CD4-positive, alpha-beta memory T cell (primary cell): ENCODE results near the gene BCR. TPM values are rescaled to one million over a fixed set of nuclear protein-coding genes. Genes with fewer than 3 reads are reported as not detected.

Source experiments
- CTCF ChIA-PET: fragments of 350-600 bp; sonication (Branson Sonifier 250); formaldehyde crosslinking; loops from one replicate; lab custom pipeline; 2021; ENCODE audit warnings: inconsistent platforms; ENCODE audit not compliant: partially characterized antibody; lab: Charles Lee
- POLR2A ChIA-PET: fragments of 350-600 bp; sonication (Branson Sonifier 250); formaldehyde crosslinking; loops from one replicate; lab custom pipeline; 2021; ENCODE audit not compliant: partially characterized antibody; lab: Charles Lee
- DNase-seq, 5 donors: peaks; one replicate each; pipeline versions ENCODE4 v3.0.0 to v3.0.0-alpha.2; 2020 to 2022; ENCODE audit warnings: mixed read lengths in 1 of 5
- H3K27ac ChIP-seq: one replicate; pipeline ENCODE4 v1.7.0; 2013; ENCODE audit warnings: low read depth, low read length
- H3K27me3 ChIP-seq: 2 replicates; pipeline ENCODE4 v1.7.0; 2013; ENCODE audit warnings: mild to moderate bottlenecking, low read length, moderate library complexity; ENCODE audit not compliant: insufficient read depth
- H3K36me3 ChIP-seq: 2 replicates; pipeline ENCODE4 v1.7.0; 2013; ENCODE audit warnings: mild to moderate bottlenecking, low read length, moderate library complexity; ENCODE audit not compliant: insufficient read depth
- H3K4me1 ChIP-seq: 2 replicates; pipeline ENCODE4 v1.7.0; 2013; ENCODE audit warnings: mild to moderate bottlenecking, low read length, moderate library complexity; ENCODE audit not compliant: insufficient read depth
- H3K4me3 ChIP-seq, 2 donors: one replicate each; pipeline ENCODE4 v1.7.0; 2013; ENCODE audit warnings: low read length in 2 of 2, mild to moderate bottlenecking in 1 of 2
- H3K9me3 ChIP-seq, 2 donors: one replicate each; pipeline ENCODE4 v1.7.0; 2013; ENCODE audit warnings: low read length in 2 of 2, control low read depth in 1 of 2; ENCODE audit not compliant: control insufficient read depth in 1 of 2
- H3K27ac Mint-ChIP-seq, 7 donors: one replicate each; pipeline ENCODE4 v1.8.0; 2020 to 2021; ENCODE audit warnings: mixed read lengths in 7 of 7, mild to moderate bottlenecking in 6 of 7, inconsistent platforms in 3 of 7, moderate library complexity in 3 of 7
- H3K27me3 Mint-ChIP-seq, 2 donors: one replicate each; pipeline ENCODE4 v1.8.0; 2020 to 2021; ENCODE audit warnings: mixed read lengths in 2 of 2
- H3K36me3 Mint-ChIP-seq, 2 donors: one replicate each; pipeline ENCODE4 v1.8.0; 2020 to 2021; ENCODE audit warnings: mixed read lengths in 2 of 2, inconsistent platforms in 1 of 2, mild to moderate bottlenecking in 1 of 2
- H3K4me1 Mint-ChIP-seq, 4 donors: one replicate each; pipeline ENCODE4 v1.8.0; 2020 to 2021; ENCODE audit warnings: mixed read lengths in 4 of 4, mild to moderate bottlenecking in 1 of 4
- H3K4me3 Mint-ChIP-seq, 8 donors: one replicate each; pipeline ENCODE4 v1.8.0; 2020 to 2021; ENCODE audit warnings: mixed read lengths in 8 of 8, mild to moderate bottlenecking in 7 of 8, moderate library complexity in 6 of 8, inconsistent platforms in 3 of 8
- H3K9me3 Mint-ChIP-seq, 8 donors: one replicate each; pipeline ENCODE4 v1.8.0; 2020 to 2021; ENCODE audit warnings: mixed read lengths in 8 of 8, mild to moderate bottlenecking in 5 of 8, inconsistent platforms in 3 of 8, moderate library complexity in 1 of 8
- intact Hi-C: fragments of 100-400 bp; cut with micrococcal nuclease; formaldehyde crosslinking; loops from one replicate; pipeline ENCODE4 v1.15.1; 2023
- polyA plus RNA-seq, 2 donors: library from polyadenylated mRNA; unstranded; fragments of 300-500 nt; fragmentation: Illumina TruSeq; gene quantifications; one replicate each; pipeline ENCODE4 v1.2.3, GENCODE V29; 2021
- total RNA-seq, 2 experiments: library from RNA; stranded (reverse); gene quantifications; one replicate each; pipeline ENCODE4 v1.2.3, GENCODE V29; 2021

Gene BCR
- total and polyA plus RNA-seq, 4 experiments from 2014 or later = 3.3 to 75.6 (median 51.2) TPM

- Histone ChIP-seq H3K36me3 (no peaks in the 10 kb centered on the region), H3K9me3 (no peaks in the 10 kb centered on the region), H3K4me3 (no peak overlapping the region), H3K27me3 (no peaks in the 10 kb centered on the region), H3K27ac (no peak overlapping the region), H3K4me1 (peaks cover 48% of the 10 kb centered on the region)
- Mint-ChIP-seq H3K4me1 (peaks cover 23 to 40% (median 34%) of the 10 kb centered on the region in 4 donors), H3K9me3 (peaks cover 0 to 5% (median 0%) of the 10 kb centered on the region in 8 donors), H3K4me3 (peak overlapping the region in 2 of 8 donors; percentile 13 to 67), H3K36me3 (peaks cover 0 to 2% of the 10 kb centered on the region in 2 donors), H3K27me3 (no peaks in the 10 kb centered on the region), H3K27ac (peak overlapping the region in 4 of 7 donors; percentile 62 to 85 (median 78))
- peak in 1 of 5 donors; percentile 25 for DNase-seq
- POLR2A ChIA-PET = interaction anchor here (1.0 kb wide), 1 partner anchor 106 kb away, joined by 3 read pairs; no protein-coding TSS in a partner anchor
- intact Hi-C loops = loop anchor here (10.0 kb wide), 1 partner anchor 359 kb away; no protein-coding TSS in a partner anchor
- CTCF ChIA-PET = interaction anchor here (0.8 to 17.4 kb wide), 11 partner anchors 12 to 422 kb away, joined by 3 to 423 read pairs (median 4); no protein-coding TSS in a partner anchor
These were observed 4.3 kb upstream of the BCR start for GRCh38 chr22:23175817-23176644.

GRCh38 chr22:23176645-23177027, 3.7 kb upstream of the BCR start:
- intact Hi-C loops = loop anchor here (10.0 kb wide), 1 partner anchor 358 kb away; no protein-coding TSS in a partner anchor
- POLR2A ChIA-PET = no interaction called here
- peaks cover 49% of the 10 kb centered on the region for H3K4me1 ChIP-seq
- Mint-ChIP-seq H3K27me3 (no peaks in the 10 kb centered on the region), H3K4me3 (peak overlapping the region in 2 of 8 donors; percentile 21 to 67), H3K27ac (peak overlapping the region in 5 of 7 donors; percentile 50 to 82 (median 63)), H3K36me3 (peaks cover 0 to 2% of the 10 kb centered on the region in 2 donors), H3K4me1 (peaks cover 23 to 40% (median 34%) of the 10 kb centered on the region in 4 donors), H3K9me3 (peaks cover 0 to 5% (median 0%) of the 10 kb centered on the region in 8 donors)
- H3K27ac ChIP-seq = no peak overlapping the region
- DNase-seq = no peak
- no peak overlapping the region for H3K4me3 ChIP-seq
- H3K9me3 ChIP-seq = no peaks in the 10 kb centered on the region
- H3K27me3 ChIP-seq = no peaks in the 10 kb centered on the region
- no peaks in the 10 kb centered on the region for H3K36me3 ChIP-seq
- CTCF ChIA-PET = interaction anchor here (0.8 to 17.4 kb wide), 11 partner anchors 9 to 423 kb away, joined by 3 to 423 read pairs (median 4); no protein-coding TSS in a partner anchor

GRCh38 chr22:23177197-23177596, 3.1 kb upstream of the BCR start:
- Histone ChIP-seq H3K4me1 (peaks cover 55% of the 10 kb centered on the region), H3K9me3 (no peaks in the 10 kb centered on the region), H3K27me3 (no peaks in the 10 kb centered on the region), H3K27ac (no peak overlapping the region), H3K4me3 (no peak overlapping the region), H3K36me3 (no peaks in the 10 kb centered on the region)
- no peak for DNase-seq
- H3K36me3 Mint-ChIP-seq = peaks cover 0 to 6% of the 10 kb centered on the region in 2 donors
- peak overlapping the region in 6 of 7 donors; percentile 11 to 83 (median 57) for H3K27ac Mint-ChIP-seq
- H3K9me3 Mint-ChIP-seq = peaks cover 0 to 5% (median 0%) of the 10 kb centered on the region in 8 donors
- POLR2A ChIA-PET = no interaction called here
- no peaks in the 10 kb centered on the region for H3K27me3 Mint-ChIP-seq
- peaks cover 25 to 45% (median 38%) of the 10 kb centered on the region in 4 donors for H3K4me1 Mint-ChIP-seq
- CTCF ChIA-PET = interaction anchor here (0.9 to 17.4 kb wide), 14 partner anchors 9 to 423 kb away, joined by 3 to 423 read pairs (median 5); no protein-coding TSS in a partner anchor
- intact Hi-C loops = loop anchor here (10.0 kb wide), 1 partner anchor 358 kb away; no protein-coding TSS in a partner anchor
- peak overlapping the region in 2 of 8 donors; percentile 11 to 42 for H3K4me3 Mint-ChIP-seq

GRCh38 chr22:23178512-23179254, 1.6 kb upstream of the BCR start:
- CTCF ChIA-PET = interaction anchor here (0.6 to 17.4 kb wide), 17 partner anchors 16 to 221 kb away, joined by 3 to 423 read pairs (median 4); partner anchors contain the start of gene RAB36

GRCh38 chr22:23179381-23180299, 669 bp upstream of the BCR start:
- Mint-ChIP-seq H3K9me3 (peaks cover 0 to 5% (median 0%) of the 10 kb centered on the region in 8 donors), H3K4me1 (peaks cover 42 to 70% (median 55%) of the 10 kb centered on the region in 4 donors), H3K27ac (peak overlapping the region; percentile 85 to 98 (median 90)), H3K4me3 (peak overlapping the region; percentile 79 to 86 (median 82)), H3K36me3 (peaks cover 0 to 14% of the 10 kb centered on the region in 2 donors), H3K27me3 (no peaks in the 10 kb centered on the region)
- DNase-seq = peak in 2 of 5 donors; percentile 8 to 19
- Histone ChIP-seq H3K36me3 (no peaks in the 10 kb centered on the region), H3K27ac (peak overlapping the region; percentile 42), H3K4me3 (peak overlapping the region in 1 of 2 donors; percentile 31), H3K9me3 (no peaks in the 10 kb centered on the region), H3K4me1 (peaks cover 79% of the 10 kb centered on the region), H3K27me3 (no peaks in the 10 kb centered on the region)
- ChIA-PET CTCF (interaction anchor here (1.6 to 17.4 kb wide), 4 partner anchors 26 to 105 kb away, joined by 3 to 423 read pairs (median 6); partner anchors contain the start of gene RAB36), POLR2A (interaction anchor here (1.4 to 3.9 kb wide), 8 partner anchors 35 to 102 kb away, joined by 4 to 31 read pairs (median 16); partner anchors contain the start of genes RAB36 and RSPH14)
- intact Hi-C loops = loop anchor here (1.0 to 10.0 kb wide), 4 partner anchors 37 to 355 kb away; no protein-coding TSS in a partner anchor

More at GRCh38 chr22:23178512-23179254, 1.6 kb upstream of the BCR start:
- Histone ChIP-seq H3K4me1 (peaks cover 70% of the 10 kb centered on the region), H3K9me3 (no peaks in the 10 kb centered on the region), H3K27me3 (no peaks in the 10 kb centered on the region), H3K36me3 (no peaks in the 10 kb centered on the region), H3K4me3 (no peak overlapping the region), H3K27ac (peak overlapping the region; percentile 27)
- Mint-ChIP-seq H3K27me3 (no peaks in the 10 kb centered on the region), H3K9me3 (peaks cover 0 to 5% (median 0%) of the 10 kb centered on the region in 8 donors), H3K4me3 (peak overlapping the region; percentile 63 to 84 (median 82)), H3K27ac (peak overlapping the region; percentile 88 to 95 (median 90)), H3K4me1 (peaks cover 39 to 60% (median 52%) of the 10 kb centered on the region in 4 donors), H3K36me3 (peaks cover 0 to 10% of the 10 kb centered on the region in 2 donors)
- POLR2A ChIA-PET = interaction anchor here (0.8 to 3.5 kb wide), 3 partner anchors 34 to 103 kb away, joined by 3 to 24 read pairs (median 4); no protein-coding TSS in a partner anchor
- intact Hi-C loops = loop anchor here (1.0 to 10.0 kb wide), 3 partner anchors 63 to 356 kb away; no protein-coding TSS in a partner anchor
- DNase-seq = peak in 4 of 5 donors; percentile 57
